Measurements from ENCODE around the gene SHLD1.

Gene SHLD1

DNA sequence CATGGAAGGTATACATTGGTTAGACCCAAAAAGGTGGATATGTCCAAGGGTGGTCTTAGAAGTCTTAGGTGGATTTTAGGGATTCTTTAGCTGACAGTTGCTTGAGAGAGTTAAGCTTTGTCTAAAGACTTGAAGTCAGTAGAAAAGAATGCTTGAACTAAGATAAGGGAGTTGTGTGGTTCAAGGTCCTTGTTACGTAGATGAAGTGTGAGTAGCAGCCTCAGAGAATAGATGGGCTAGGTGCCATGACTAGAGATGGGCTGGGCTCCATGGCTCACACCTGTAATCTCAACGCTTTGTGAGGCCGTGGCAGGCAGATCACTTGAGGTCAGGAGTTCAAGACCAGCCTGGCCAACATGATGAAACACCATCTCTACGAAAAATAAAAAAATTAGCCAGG is 1.7 kb downstream of the SHLD1 start:
- no peak for TF ChIP-seq Cebpa-rat (IDR thresholded peaks at IDR 0.05)
- Histone ChIP-seq H3K4me2 (peak overlapping the region; percentile 96), H3K27ac (no peak overlapping the region), H3K4me3 (no peak overlapping the region), H3K9ac (no peak overlapping the region), H3K27me3 (no peaks in the 10 kb centered on the region), H3K9me3 (peaks cover 6% of the 10 kb centered on the region; the same call in 1 of the 2 replicates), H3K36me3 (peaks cover 34% of the 10 kb centered on the region), H4K20me1 (no peaks in the 10 kb centered on the region), H3K4me1 (peaks cover 24% of the 10 kb centered on the region)

DNA sequence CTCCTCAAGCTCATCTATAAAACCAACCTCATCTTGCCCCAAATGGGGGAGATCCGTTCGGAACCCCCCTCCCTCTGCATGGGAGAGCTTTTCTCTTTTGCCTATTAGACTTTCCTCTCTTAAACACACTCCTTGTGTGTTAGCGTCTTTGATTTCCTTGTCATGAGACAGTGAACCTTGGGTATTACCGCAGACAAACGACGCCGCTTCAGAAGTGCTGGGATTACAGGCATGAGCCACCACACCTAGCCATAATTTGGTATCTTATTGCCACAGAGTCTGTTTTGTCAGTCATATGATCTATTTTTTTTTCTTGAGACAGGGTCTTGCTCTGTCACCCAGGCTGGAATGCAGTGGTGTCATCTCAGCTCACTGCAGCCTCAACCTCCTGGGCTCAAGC is 3.6 kb downstream of the SHLD1 start:
- no peak overlapping the region for H3K4me2 ChIP-seq
- H3K4me3 ChIP-seq = no peak overlapping the region
- peaks cover 45% of the 10 kb centered on the region for H3K36me3 ChIP-seq
- peaks cover 24% of the 10 kb centered on the region for H3K4me1 ChIP-seq
- no peak overlapping the region for H3K9ac ChIP-seq
- no peak overlapping the region for H3K27ac ChIP-seq
- TF ChIP-seq Cebpa-rat (IDR thresholded peaks at IDR 0.05) = no peak
- H4K20me1 ChIP-seq = no peaks in the 10 kb centered on the region
- H3K27me3 ChIP-seq = no peaks in the 10 kb centered on the region
- peaks cover 6% of the 10 kb centered on the region; the same call in 1 of the 2 replicates for H3K9me3 ChIP-seq

DNA sequence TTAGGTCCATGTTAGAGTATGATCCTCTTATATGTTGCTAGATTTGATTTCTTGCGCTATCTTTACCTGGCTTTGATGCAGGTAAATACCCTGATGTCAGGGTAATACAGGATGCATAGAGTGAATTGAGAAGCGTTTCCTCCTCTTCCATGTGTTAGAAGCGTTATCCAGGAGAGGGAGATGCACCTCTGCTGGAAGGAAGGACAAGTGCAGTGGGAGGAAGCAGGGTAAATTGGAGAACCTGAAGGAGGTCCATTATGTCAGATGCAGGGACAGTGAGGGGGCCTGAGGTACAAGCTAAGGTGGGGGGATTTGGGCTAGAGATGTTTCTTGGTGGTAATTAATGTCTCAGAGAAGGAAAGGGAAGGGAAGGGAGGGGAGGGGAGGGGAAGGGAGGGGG is 7.7 kb downstream of the SHLD1 start:
- Histone ChIP-seq H3K36me3 (peaks cover 79% of the 10 kb centered on the region), H3K9me3 (no peaks in the 10 kb centered on the region), H4K20me1 (no peaks in the 10 kb centered on the region), H3K9ac (no peak overlapping the region), H3K4me2 (no peak overlapping the region), H3K4me1 (peaks cover 15% of the 10 kb centered on the region), H3K27ac (no peak overlapping the region), H3K4me3 (no peak overlapping the region), H3K27me3 (no peaks in the 10 kb centered on the region)
- TF ChIP-seq Cebpa-rat (IDR thresholded peaks at IDR 0.05) = no peak

DNA sequence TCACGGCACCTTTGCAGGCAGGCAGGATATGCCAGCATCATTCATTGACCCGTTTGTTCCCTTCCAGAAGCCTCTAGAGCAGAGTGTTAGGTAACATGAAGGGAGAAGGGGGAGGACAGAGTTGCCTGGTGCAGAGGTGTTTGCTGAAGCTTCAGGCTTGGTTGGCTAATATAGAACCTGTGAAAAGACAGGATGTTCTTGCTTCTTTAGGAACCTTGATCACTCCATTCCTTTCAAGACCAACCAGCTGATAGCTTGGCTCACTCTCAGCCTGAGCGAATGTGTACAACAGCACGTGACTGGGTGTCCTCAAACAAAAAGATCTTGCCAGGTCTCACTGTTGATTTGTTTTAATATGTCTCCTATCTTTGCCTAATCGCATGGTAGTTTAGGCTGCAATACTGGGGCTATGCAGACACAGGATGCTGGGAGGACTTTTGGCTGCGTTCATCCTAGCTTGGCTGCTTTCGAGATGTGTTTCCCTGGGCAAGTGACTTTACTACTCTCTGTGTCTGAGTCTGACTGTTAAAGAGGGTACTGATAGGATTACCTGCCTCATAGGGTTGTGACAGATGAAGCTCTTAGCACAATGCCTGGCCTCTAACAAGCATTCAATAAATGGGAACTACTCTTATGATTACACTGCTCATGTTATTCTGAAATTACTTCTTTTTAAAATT is 16.0 kb downstream of the SHLD1 start:
- no peaks in the 10 kb centered on the region for H4K20me1 ChIP-seq
- H3K27ac ChIP-seq = no peak overlapping the region
- H3K4me3 ChIP-seq = no peak overlapping the region
- peaks cover 51% of the 10 kb centered on the region for H3K36me3 ChIP-seq
- no peaks in the 10 kb centered on the region for H3K27me3 ChIP-seq
- peaks cover 51% of the 10 kb centered on the region for H3K4me1 ChIP-seq
- no peak overlapping the region for H3K9ac ChIP-seq
- H3K4me2 ChIP-seq = no peak overlapping the region
- no peak for TF ChIP-seq Cebpa-rat (IDR thresholded peaks at IDR 0.05)
- no peaks in the 10 kb centered on the region for H3K9me3 ChIP-seq

DNA sequence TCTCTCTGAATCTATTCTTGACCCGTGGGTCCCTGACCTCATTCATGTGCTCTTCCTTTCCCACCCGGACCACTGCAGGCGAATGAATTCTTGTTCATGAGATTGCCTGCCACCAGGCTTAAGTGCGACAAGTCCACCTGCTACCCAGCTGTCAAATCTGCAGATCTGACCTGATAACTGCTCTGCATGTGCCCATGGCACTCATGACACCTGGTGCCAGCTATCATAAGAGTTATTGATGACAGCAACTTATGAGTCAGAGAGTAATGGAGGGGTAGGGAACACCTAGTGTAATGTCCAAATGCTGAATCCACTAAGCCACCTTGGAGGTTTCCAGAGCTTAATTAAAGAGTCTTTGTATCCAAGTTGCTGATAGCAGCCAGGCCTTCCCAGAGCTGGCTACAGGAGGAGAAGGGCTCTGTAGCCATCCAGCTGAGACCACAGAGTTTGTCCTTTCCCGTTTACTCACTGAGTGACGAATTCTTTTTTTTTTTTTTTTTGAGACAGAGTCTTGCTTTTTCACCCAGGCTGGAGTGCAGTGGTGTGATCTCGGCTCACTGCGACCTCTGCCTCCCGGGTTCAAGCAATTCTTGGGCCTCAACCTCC is 17.4 kb downstream of the SHLD1 start:
- Histone ChIP-seq H3K36me3 (peaks cover 47% of the 10 kb centered on the region), H4K20me1 (no peaks in the 10 kb centered on the region), H3K4me2 (no peak overlapping the region), H3K9ac (no peak overlapping the region), H3K27ac (no peak overlapping the region), H3K9me3 (no peaks in the 10 kb centered on the region), H3K4me1 (peaks cover 40% of the 10 kb centered on the region), H3K27me3 (no peaks in the 10 kb centered on the region), H3K4me3 (no peak overlapping the region)
- TF ChIP-seq Cebpa-rat (IDR thresholded peaks at IDR 0.05) = no peak

DNA sequence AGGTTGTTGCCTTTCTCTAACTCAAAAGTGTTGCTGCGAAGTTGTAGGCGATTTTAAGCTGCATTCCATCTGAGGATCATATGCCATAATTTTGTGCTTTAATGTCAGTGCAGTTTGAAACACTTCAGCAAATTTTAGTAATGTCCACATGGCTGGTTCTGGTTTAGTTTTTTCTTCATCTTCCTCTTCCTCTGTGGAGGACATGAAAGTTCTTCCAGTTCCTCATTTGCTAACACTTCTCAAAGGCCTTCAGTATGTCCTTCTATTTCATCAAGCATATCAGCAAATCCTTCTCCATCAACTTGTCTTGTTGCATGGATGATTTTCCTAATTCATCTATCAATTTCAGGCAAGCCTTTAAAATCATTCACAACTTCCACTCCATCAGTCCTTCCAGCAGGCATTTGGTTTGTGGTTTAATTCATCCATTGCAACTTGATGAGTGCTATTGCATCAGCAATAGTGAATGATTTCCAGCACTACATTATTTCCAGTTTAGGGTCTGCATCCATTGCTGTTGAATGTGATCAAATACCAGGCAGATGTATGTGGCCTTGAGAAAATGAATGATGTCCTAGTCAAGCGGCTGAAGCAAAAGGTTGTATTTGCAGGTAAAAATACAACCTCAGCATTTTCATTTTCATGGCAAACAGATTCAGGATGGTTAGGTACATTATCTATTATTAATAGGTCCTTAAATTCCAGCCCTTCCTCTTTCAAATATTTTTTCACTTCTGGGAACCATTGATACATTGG is 20.2 kb downstream of the SHLD1 start:
- peak overlapping the region; percentile 60 for H3K27ac ChIP-seq
- TF ChIP-seq Cebpa-rat (IDR thresholded peaks at IDR 0.05) = no peak
- peak overlapping the region; percentile 65 for H3K4me2 ChIP-seq
- peaks cover 44% of the 10 kb centered on the region for H3K4me1 ChIP-seq
- no peak overlapping the region for H3K4me3 ChIP-seq
- no peaks in the 10 kb centered on the region for H3K9me3 ChIP-seq
- H3K36me3 ChIP-seq = peaks cover 67% of the 10 kb centered on the region
- no peaks in the 10 kb centered on the region for H4K20me1 ChIP-seq
- no peaks in the 10 kb centered on the region for H3K27me3 ChIP-seq
- H3K9ac ChIP-seq = no peak overlapping the region

DNA sequence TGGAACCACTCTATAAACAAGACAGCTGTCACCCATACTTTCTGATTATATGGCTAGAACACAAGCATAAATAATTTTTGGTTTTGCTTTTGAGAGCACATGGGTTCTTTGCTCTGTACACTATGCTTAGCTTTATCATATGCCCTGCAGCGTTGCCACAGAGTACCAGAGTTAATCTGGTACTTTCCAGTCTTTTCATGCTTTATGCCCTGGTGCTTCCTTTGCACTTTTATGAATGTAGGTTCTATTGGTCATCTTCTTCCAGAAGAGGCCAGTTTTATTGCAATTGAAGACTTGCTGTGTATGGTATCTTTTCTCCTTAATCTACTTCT is 20.8 kb downstream of the SHLD1 start:
- Histone ChIP-seq H3K4me2 (peak overlapping the region; percentile 65; the same call in 1 of the 2 replicates), H4K20me1 (no peaks in the 10 kb centered on the region), H3K27me3 (no peaks in the 10 kb centered on the region), H3K9me3 (no peaks in the 10 kb centered on the region), H3K27ac (peak overlapping the region; percentile 60), H3K9ac (no peak overlapping the region), H3K4me3 (no peak overlapping the region), H3K4me1 (peaks cover 44% of the 10 kb centered on the region), H3K36me3 (peaks cover 67% of the 10 kb centered on the region)
- no peak for TF ChIP-seq Cebpa-rat (IDR thresholded peaks at IDR 0.05)

DNA sequence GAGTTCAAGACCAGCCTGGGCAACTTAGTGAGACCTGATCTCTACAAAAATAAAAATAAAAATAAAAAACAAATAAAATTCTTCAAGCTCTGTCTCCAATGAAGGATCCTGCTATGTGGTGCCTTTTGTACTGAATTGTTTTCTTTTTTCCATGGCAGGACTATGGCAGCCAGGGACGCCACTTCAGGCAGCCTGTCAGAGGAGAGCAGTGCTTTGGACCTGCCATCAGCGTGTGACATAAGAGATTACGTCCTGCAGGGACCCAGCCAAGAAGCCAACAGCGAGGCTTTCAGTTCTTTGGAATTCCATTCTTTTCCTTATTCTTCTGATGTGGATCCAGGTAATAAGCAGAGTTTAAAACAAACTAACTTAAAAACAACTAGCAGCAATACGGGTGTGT is 22.5 kb downstream of the SHLD1 start:
- TF ChIP-seq Cebpa-rat (IDR thresholded peaks at IDR 0.05) = no peak
- H3K9ac ChIP-seq = no peak overlapping the region
- no peak overlapping the region for H3K27ac ChIP-seq
- H3K4me2 ChIP-seq = no peak overlapping the region
- H3K27me3 ChIP-seq = no peaks in the 10 kb centered on the region
- H3K4me1 ChIP-seq = peaks cover 36% of the 10 kb centered on the region
- H3K9me3 ChIP-seq = no peaks in the 10 kb centered on the region
- H3K36me3 ChIP-seq = peaks cover 72% of the 10 kb centered on the region
- H3K4me3 ChIP-seq = no peak overlapping the region
- no peaks in the 10 kb centered on the region for H4K20me1 ChIP-seq

DNA sequence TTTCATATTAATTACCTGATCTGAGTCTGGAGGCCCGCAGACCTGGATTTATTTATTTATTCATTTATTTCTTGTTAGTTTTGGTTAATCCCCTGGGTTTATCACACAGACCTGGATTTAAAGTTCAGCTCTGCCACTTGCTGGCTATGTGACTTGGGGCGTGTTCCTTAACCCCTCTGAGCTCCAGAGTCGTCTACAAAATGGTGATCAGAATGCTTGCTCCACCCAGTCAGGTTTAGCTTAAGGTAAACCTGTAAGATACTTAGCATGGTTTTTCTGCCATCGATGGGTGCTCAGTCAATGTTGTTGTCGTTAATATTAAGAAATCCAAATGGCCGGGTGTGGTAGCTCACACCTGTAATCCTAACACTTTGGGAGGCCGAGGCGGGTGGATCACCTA is 23.4 kb downstream of the SHLD1 start:
- peaks cover 32% of the 10 kb centered on the region for H3K4me1 ChIP-seq
- no peak overlapping the region for H3K4me2 ChIP-seq
- no peak overlapping the region for H3K27ac ChIP-seq
- no peaks in the 10 kb centered on the region for H3K27me3 ChIP-seq
- H4K20me1 ChIP-seq = no peaks in the 10 kb centered on the region
- no peak overlapping the region for H3K9ac ChIP-seq
- peaks cover 72% of the 10 kb centered on the region for H3K36me3 ChIP-seq
- H3K4me3 ChIP-seq = no peak overlapping the region
- H3K9me3 ChIP-seq = no peaks in the 10 kb centered on the region
- TF ChIP-seq Cebpa-rat (IDR thresholded peaks at IDR 0.05) = no peak

DNA sequence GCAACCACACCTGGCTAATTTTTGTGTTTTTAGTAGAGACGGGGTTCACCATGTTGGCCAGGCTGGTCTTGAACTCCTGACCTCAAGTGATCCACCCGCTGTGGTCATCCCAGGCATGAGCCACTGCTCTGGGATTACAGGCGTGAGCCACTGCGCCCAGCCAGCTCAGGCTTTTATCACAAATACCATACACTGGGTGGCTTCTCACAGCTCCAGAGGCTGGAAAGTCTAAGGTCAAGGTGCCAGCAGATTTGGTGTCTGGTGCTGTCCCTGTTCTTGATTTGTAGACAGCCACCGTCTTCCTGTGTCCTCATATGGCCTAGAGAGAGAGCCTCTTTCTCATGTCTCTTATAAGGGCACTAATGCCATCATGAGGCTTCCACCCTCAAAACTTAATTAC is 25.9 kb downstream of the SHLD1 start:
- no peak for TF ChIP-seq Cebpa-rat (IDR thresholded peaks at IDR 0.05)
- Histone ChIP-seq H3K9ac (no peak overlapping the region), H3K36me3 (peaks cover 90% of the 10 kb centered on the region), H3K4me2 (no peak overlapping the region), H3K4me3 (no peak overlapping the region), H3K9me3 (no peaks in the 10 kb centered on the region), H3K27ac (no peak overlapping the region), H3K4me1 (peaks cover 9% of the 10 kb centered on the region; the same call in 1 of the 2 replicates), H3K27me3 (no peaks in the 10 kb centered on the region), H4K20me1 (no peaks in the 10 kb centered on the region)

Data from BLaER1 (cell line).